Peyer's patch (tissue), 4 donors: Measurements from ENCODE around the gene MARCHF11. TPM values are rescaled to one million over a fixed set of nuclear protein-coding genes. Genes with fewer than 3 reads are reported as not detected.

ENCODE experiments used
- DNase-seq, 3 donors: peaks; one replicate each; pipeline ENCODE4 v3.0.0-alpha.2; 2017 to 2019
- H3K27ac ChIP-seq, 4 donors: fragments of 200-600 bp; sonication (generic); one replicate each; pipeline ENCODE4 v1.5.1; 2016 to 2019
- H3K27me3 ChIP-seq, 2 donors: fragments of 200-600 bp; sonication (generic); one replicate each; pipeline ENCODE4 v1.5.1; 2019
- H3K36me3 ChIP-seq, 3 donors: fragments of 200-600 bp; sonication (generic); one replicate each; pipeline ENCODE4 v1.5.1; 2016 to 2019
- H3K4me1 ChIP-seq, 4 donors: fragments of 200-600 bp; sonication (generic); one replicate each; pipeline ENCODE4 v1.5.1; 2016 to 2019
- H3K4me3 ChIP-seq, 4 donors: fragments of 200-600 bp; sonication (generic); 1 replicate in 3 of 4; 2 replicates in 1 of 4; pipeline ENCODE4 v1.5.1; 2016 to 2019; ENCODE audit warnings: mild to moderate bottlenecking in 1 of 4
- H3K9me3 ChIP-seq, 4 donors: fragments of 200-600 bp; sonication (generic); one replicate each; pipeline ENCODE4 v1.5.1; 2016 to 2019; ENCODE audit warnings: mild to moderate bottlenecking in 1 of 4
- POLR2A ChIP-seq, 2 donors: fragments of 450-650 bp; IDR thresholded peaks; one replicate each; pipeline ENCODE4 v1.5.1; 2017; ENCODE audit warnings: antibody characterized with exemption in 2 of 2, mild to moderate bottlenecking in 2 of 2, moderate library complexity in 2 of 2
- total RNA-seq, 4 donors: library from RNA; depleted of rRNA; stranded (reverse); fragments of >200 nt; gene quantifications; one replicate each; pipeline ENCODE4 v1.1.0, GENCODE V29; 2016
- TF ChIP-seq, protein P1 (sequence below), 6 experiments: fragments of 450-650 bp in 4 of 6; fragments of 200-600 bp in 2 of 6; sonication (generic) in 1 of 6; IDR thresholded peaks; one replicate each; pipeline ENCODE4 v1.5.1; 2017 to 2019; ENCODE audit warnings: antibody characterized with exemption in 6 of 6, mild to moderate bottlenecking in 3 of 6, moderate library complexity in 1 of 6

Gene MARCHF11
- total RNA-seq, 4 donors from 2014 or later, result not detected

DNA sequence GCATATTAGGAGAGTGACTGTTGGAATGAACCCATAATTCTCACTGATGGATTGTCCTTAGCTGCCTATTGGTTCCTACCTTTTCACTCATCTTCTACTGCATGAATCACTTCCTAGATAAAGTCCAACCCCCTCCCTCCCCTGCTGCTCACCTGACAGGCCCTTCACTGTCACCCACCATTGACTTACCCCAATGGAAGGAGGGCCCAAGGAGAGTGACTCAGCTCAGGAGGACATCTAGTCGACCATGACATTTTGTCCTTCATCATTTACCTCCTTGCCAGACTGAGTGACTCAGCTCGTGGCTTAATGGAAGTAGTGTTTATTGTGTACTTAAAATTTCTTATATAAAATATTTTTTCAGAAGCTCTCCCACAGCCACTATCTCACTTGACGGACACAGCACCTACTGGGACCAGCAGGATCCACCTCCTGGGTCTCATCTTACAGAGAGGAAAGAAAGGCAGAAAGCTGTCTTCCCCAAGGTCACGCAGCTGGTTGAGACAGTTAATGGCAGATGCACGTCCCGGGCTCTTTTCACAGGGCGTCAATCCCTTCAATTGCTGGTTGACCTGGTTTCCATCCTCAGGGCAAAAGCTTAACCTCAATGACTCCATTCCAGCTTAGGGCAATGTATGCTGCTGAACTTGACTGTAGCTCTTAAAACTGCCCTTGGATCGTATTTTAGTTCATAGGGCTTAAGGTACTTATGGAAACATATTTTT, 142.3 kb downstream of the MARCHF11 start:
- Histone ChIP-seq H3K36me3 (no peaks in the 10 kb centered on the region), H3K4me1 (no peaks in the 10 kb centered on the region), H3K4me3 (no peak overlapping the region), H3K27ac (no peak overlapping the region), H3K27me3 (no peaks in the 10 kb centered on the region), H3K9me3 (peaks cover 0 to 3% (median 0%) of the 10 kb centered on the region in 4 donors)
- no peak for DNase-seq
- no peak for TF ChIP-seq POLR2A (IDR thresholded peaks at IDR 0.05)
- TF ChIP-seq, protein P1, sequence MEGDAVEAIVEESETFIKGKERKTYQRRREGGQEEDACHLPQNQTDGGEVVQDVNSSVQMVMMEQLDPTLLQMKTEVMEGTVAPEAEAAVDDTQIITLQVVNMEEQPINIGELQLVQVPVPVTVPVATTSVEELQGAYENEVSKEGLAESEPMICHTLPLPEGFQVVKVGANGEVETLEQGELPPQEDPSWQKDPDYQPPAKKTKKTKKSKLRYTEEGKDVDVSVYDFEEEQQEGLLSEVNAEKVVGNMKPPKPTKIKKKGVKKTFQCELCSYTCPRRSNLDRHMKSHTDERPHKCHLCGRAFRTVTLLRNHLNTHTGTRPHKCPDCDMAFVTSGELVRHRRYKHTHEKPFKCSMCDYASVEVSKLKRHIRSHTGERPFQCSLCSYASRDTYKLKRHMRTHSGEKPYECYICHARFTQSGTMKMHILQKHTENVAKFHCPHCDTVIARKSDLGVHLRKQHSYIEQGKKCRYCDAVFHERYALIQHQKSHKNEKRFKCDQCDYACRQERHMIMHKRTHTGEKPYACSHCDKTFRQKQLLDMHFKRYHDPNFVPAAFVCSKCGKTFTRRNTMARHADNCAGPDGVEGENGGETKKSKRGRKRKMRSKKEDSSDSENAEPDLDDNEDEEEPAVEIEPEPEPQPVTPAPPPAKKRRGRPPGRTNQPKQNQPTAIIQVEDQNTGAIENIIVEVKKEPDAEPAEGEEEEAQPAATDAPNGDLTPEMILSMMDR (IDR thresholded peaks at IDR 0.05), result no peak

DNA sequence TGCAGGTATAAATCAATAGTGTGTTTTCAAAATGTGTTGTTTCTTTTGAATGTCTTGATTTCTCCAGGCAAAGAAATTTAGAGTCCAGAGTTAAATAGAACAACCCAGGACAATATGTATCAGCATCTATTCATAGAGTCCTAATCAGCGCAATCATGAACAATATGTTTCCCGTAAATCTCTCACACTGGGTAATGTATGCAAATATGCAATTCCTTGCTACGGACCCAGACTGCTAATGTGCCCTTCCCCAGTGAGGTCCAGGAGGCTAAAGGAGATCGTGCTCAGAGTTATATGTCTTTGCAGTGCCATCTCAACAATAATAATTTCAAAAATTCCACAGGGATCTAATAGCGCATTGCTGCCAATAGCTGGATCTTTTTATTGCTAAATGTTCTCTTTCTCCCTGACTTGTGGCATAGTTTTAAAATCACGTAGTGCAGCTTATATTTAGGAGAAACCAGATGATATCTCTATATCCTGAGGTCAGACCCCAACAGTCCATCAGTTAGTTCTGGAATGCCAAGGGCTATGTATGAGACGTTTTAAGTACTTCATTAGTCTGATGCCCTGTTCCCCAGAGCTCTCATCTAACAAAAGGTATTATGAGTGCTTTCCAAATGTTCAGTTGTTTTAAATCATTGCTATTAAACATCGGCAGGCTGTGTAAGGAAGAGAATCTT, 145.1 kb downstream of the MARCHF11 start:
- no peaks in the 10 kb centered on the region for H3K27me3 ChIP-seq
- H3K9me3 ChIP-seq, result no peaks in the 10 kb centered on the region
- no peaks in the 10 kb centered on the region for H3K36me3 ChIP-seq
- H3K27ac ChIP-seq, result no peak overlapping the region
- DNase-seq, result no peak
- TF ChIP-seq POLR2A (IDR thresholded peaks at IDR 0.05), result no peak
- TF ChIP-seq, protein P1 (IDR thresholded peaks at IDR 0.05), result no peak
- no peak overlapping the region for H3K4me3 ChIP-seq
- H3K4me1 ChIP-seq, result no peaks in the 10 kb centered on the region

DNA sequence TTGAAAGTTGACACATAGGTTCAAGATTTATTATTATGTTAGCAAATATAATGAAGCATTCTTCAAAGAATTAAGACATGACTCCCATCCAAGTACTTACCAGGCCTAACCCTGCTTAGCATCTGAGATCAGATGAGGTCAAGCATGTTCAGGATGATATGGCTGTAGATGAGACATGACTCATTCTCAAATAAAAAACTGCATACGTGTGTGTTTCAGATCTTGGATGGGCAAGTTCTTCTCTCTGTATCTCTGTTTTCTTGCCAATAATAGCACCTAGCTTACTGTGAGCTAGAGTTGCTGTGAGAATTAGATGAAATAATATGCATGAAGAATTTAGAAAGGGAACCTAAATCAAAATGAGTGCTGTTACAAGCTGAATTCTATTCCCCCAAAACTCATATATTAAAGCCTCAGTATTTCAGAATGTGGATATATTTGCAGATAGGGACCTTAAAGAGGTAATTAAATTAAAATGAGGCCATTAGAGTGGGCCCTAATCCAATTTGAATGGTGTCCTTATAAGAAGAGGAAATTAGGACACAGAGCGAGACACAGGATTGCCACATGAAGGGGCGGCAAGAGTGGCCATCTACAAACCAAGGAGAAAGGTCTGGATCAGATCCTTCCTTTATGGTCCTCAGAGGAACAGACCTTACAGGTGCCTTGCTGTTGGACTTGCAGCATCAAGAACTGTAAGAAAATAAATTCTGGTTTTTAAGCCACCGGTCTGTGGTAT, 146.2 kb downstream of the MARCHF11 start:
- Histone ChIP-seq H3K27ac (no peak overlapping the region), H3K9me3 (no peaks in the 10 kb centered on the region), H3K27me3 (no peaks in the 10 kb centered on the region), H3K4me3 (no peak overlapping the region), H3K36me3 (no peaks in the 10 kb centered on the region), H3K4me1 (no peaks in the 10 kb centered on the region)
- TF ChIP-seq, protein P1 (IDR thresholded peaks at IDR 0.05), result no peak
- TF ChIP-seq POLR2A (IDR thresholded peaks at IDR 0.05), result no peak
- no peak for DNase-seq

DNA sequence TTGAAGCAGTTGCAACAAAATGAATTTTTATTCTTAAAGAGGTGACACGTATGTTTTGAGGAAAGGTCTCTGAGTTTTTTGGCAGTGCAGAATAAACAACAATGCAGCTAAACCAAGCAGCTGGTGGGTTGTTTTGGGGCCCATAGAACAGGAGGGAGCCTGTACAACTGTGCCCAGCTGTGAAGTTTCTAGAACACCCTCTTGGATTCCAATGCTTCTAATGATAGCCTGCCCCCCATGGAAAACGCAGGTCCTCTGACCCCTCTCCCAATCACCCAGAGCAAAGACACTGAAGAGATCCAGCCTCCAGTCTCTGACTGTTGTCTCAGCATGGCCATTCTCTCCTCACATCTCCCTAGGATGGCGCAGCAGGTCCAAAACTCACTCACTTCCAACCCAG, 150.9 kb downstream of the MARCHF11 start:
- TF ChIP-seq, protein P1 (IDR thresholded peaks at IDR 0.05), result no peak
- no peak for TF ChIP-seq POLR2A (IDR thresholded peaks at IDR 0.05)

DNA sequence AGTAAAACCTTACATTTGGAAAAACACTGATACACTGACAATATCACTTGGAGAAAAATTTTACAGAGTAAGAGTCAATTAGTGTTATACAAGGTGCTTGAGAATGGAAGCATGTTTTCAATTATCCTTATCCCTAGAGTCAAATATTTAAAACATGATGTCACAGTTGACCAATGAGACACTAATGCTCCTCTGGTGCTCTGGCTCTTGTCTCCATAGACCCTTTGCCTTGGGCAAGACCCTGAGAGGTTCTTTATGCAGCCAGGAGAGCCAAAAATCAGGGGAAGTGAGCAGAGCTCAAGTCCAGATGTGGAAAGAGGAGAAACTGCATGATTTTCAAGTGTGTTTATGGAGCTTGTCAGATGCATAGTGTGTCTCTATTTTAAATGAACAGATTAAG, 153.9 kb downstream of the MARCHF11 start:
- no peak overlapping the region for H3K4me3 ChIP-seq
- H3K4me1 ChIP-seq, result no peaks in the 10 kb centered on the region

More for the DNA sequence above, 150.9 kb downstream of the MARCHF11 start:
- H3K4me3 ChIP-seq, result no peak overlapping the region
- H3K27me3 ChIP-seq, result no peaks in the 10 kb centered on the region
- H3K36me3 ChIP-seq, result no peaks in the 10 kb centered on the region
- no peak overlapping the region for H3K27ac ChIP-seq
- H3K9me3 ChIP-seq, result no peaks in the 10 kb centered on the region
- DNase-seq, result no peak
- no peaks in the 10 kb centered on the region for H3K4me1 ChIP-seq

More for the DNA sequence above, 153.9 kb downstream of the MARCHF11 start:
- no peaks in the 10 kb centered on the region for H3K36me3 ChIP-seq
- no peaks in the 10 kb centered on the region for H3K9me3 ChIP-seq
- no peak overlapping the region for H3K27ac ChIP-seq
- DNase-seq, result no peak
- H3K27me3 ChIP-seq, result no peaks in the 10 kb centered on the region
- TF ChIP-seq POLR2A (IDR thresholded peaks at IDR 0.05), result no peak
- TF ChIP-seq, protein P1 (IDR thresholded peaks at IDR 0.05), result no peak
